HCT116 (cell line): ENCODE measurements around the gene ACAD9. TPM values are rescaled to one million over a fixed set of nuclear protein-coding genes. Genes with fewer than 3 reads are reported as not detected.
"Not testable (repeated sequence)": the region's sequence is repeated elsewhere in the genome, so short reads cannot be mapped to it uniquely, and the experiment has no call there.

ENCODE experiments used
- ATAC-seq: fragments of 200-7000 bp; cut with Tn5 transposase; 2 replicates; pipeline ENCODE4 v1.9.1; 2020; ENCODE audit warnings: mild to moderate bottlenecking, moderate library complexity
- BruUV-seq: library from RNA; stranded (reverse); fragments of 400-500 nt; replicated peaks from 2 replicates; lab custom pipeline; 2021; lab: Mats Ljungman, UMichigan
- CTCF ChIA-PET: fragments of 300-600 bp; sonication (Branson Sonifier 250); formaldehyde crosslinking; loops from one replicate; lab custom pipeline; 2021; ENCODE audit warnings: antibody characterized with exemption; lab: Charles Lee
- POLR2A ChIA-PET: fragments of 300-600, 350-600 bp; sonication (Branson Sonifier 250); formaldehyde crosslinking; loops from one replicate; lab custom pipeline; 2021; ENCODE audit warnings: antibody characterized with exemption; lab: Charles Lee
- RAD21 ChIA-PET, 2 experiments: fragments of 300-600 bp; sonication (Branson Sonifier 250); formaldehyde crosslinking; loops; one replicate each; lab custom pipeline; 2023; ENCODE audit warnings: low total read pairs in 2 of 2; ENCODE audit not compliant: uncharacterized antibody in 2 of 2, unreplicated experiment in 2 of 2, low non-redundant PET in 1 of 2; lab: Charles Lee
- DNase-seq: peaks from one replicate; pipeline ENCODE4 v3.0.0-alpha.2; 2010; ENCODE audit warnings: low read depth, low spot score
- H2AFZ ChIP-seq: fragments of 200-600 bp; shearing (Covaris generic), sonication (generic); 2 replicates; pipeline ENCODE4 v1.6.1; 2017; ENCODE audit warnings: low read depth, mixed run types, mixed read lengths, antibody characterized with exemption, low read length; ENCODE audit not compliant: poor library complexity, severe bottlenecking
- H3K27ac ChIP-seq: 2 replicates; pipeline ENCODE4 v1.5.1; 2012; ENCODE audit warnings: low read depth, low read length
- H3K27me3 ChIP-seq: fragments of 200-600 bp; sonication (generic); 2 replicates; pipeline ENCODE4 v1.6.1; 2016; ENCODE audit warnings: mixed run types, low read length, mixed read lengths; ENCODE audit not compliant: insufficient read depth
- H3K36me3 ChIP-seq, 2 experiments: fragments of 200-500 bp in 1 of 2; fragments of 200-600 bp in 1 of 2; sonication (Bioruptor generic) in 1 of 2; sonication (generic) in 1 of 2; 2 replicates each; pipeline versions ENCODE4 v1.5.1 to v1.6.1; 2014 to 2016; ENCODE audit warnings: low read length in 2 of 2, inconsistent platforms in 1 of 2, mixed read lengths in 1 of 2, mixed run types in 1 of 2; ENCODE audit not compliant: insufficient read depth in 2 of 2, control insufficient read depth in 1 of 2
- H3K4me1 ChIP-seq, 2 experiments: fragments of 200-600 bp in 1 of 2; sonication (generic) in 1 of 2; 2 replicates each; pipeline versions ENCODE4 v1.5.1 to v1.6.1; 2012 to 2017; ENCODE audit warnings: low read length in 2 of 2, inconsistent platforms in 1 of 2, mild to moderate bottlenecking in 1 of 2, mixed read lengths in 1 of 2, mixed run types in 1 of 2, moderate library complexity in 1 of 2; ENCODE audit not compliant: insufficient read depth in 2 of 2, control insufficient read depth in 1 of 2
- H3K4me2 ChIP-seq: fragments of 200-600 bp; sonication (generic); 2 replicates; pipeline ENCODE4 v1.6.1; 2017; ENCODE audit warnings: mixed run types, low read length, mixed read lengths
- H3K4me3 ChIP-seq, 2 experiments: fragments of 200-600 bp in 1 of 2; sonication (generic) in 1 of 2; replicated peaks in 1 of 2; 2 replicates each; pipeline ENCODE4 v1.5.1; 2011 to 2016; ENCODE audit warnings: low read length in 2 of 2, control low read depth in 1 of 2, low read depth in 1 of 2, mild to moderate bottlenecking in 1 of 2, mixed read lengths in 1 of 2, mixed run types in 1 of 2
- H3K79me2 ChIP-seq: fragments of 200-600 bp; sonication (generic); 2 replicates; pipeline ENCODE4 v1.6.1; 2017; ENCODE audit warnings: mild to moderate bottlenecking, mixed run types, low read length, moderate library complexity, mixed read lengths; ENCODE audit not compliant: insufficient read depth
- H3K9ac ChIP-seq: fragments of 200-600 bp; sonication (generic); 2 replicates; pipeline ENCODE4 v1.6.1; 2016; ENCODE audit warnings: low read length, mixed read lengths
- H3K9me2 ChIP-seq: fragments of 200-600 bp; sonication (generic), shearing (Covaris generic); 2 replicates; pipeline ENCODE4 v1.6.1; 2017; ENCODE audit warnings: mixed run types, mild to moderate bottlenecking, moderate library complexity; ENCODE audit not compliant: insufficient read depth
- H3K9me3 ChIP-seq, 2 experiments: fragments of 200-500 bp in 1 of 2; fragments of 200-600 bp in 1 of 2; sonication (Bioruptor generic) in 1 of 2; sonication (generic) in 1 of 2; 2 replicates each; pipeline ENCODE4 v1.6.1; 2014 to 2017; ENCODE audit warnings: low read length in 2 of 2, mixed read lengths in 2 of 2, inconsistent platforms in 1 of 2, low read depth in 1 of 2, mild to moderate bottlenecking in 1 of 2, mixed run types in 1 of 2, moderate library complexity in 1 of 2; ENCODE audit not compliant: control insufficient read depth in 1 of 2, insufficient read depth in 1 of 2
- H4K20me1 ChIP-seq: fragments of 200-600 bp; sonication (generic), shearing (Covaris generic); 2 replicates; pipeline ENCODE4 v1.6.1; 2017; ENCODE audit warnings: mixed run types, mild to moderate bottlenecking, moderate library complexity; ENCODE audit not compliant: insufficient read depth
- CBX3 ChIP-seq: IDR thresholded peaks from 2 replicates; pipeline ENCODE4 v1.6.1; 2012; ENCODE audit warnings: low read depth
- CEBPB ChIP-seq: IDR thresholded peaks from 2 replicates; pipeline ENCODE4 v1.6.1; 2012; ENCODE audit warnings: low read depth
- ELF1 ChIP-seq: IDR thresholded peaks from 2 replicates; pipeline ENCODE4 v1.6.1; 2012; ENCODE audit warnings: low read depth, borderline replicate concordance
- POLR2A ChIP-seq: IDR thresholded peaks from 2 replicates; pipeline ENCODE4 v1.7.0; 2011; ENCODE audit warnings: borderline replicate concordance; ENCODE audit not compliant: insufficient read depth, insufficient read length; ENCODE audit errors: extremely low read depth
- POLR2AphosphoS5 ChIP-seq: IDR thresholded peaks from 2 replicates; pipeline ENCODE4 v1.6.1; 2011; ENCODE audit warnings: mild to moderate bottlenecking, low read depth, low read length, moderate library complexity
- SIN3A ChIP-seq: IDR thresholded peaks from 2 replicates; pipeline ENCODE4 v1.6.1; 2012; ENCODE audit warnings: low read depth
- TCF7L2 ChIP-seq: IDR thresholded peaks from 2 replicates; pipeline ENCODE4 v1.7.0; 2011; ENCODE audit warnings: borderline replicate concordance, inconsistent platforms; ENCODE audit not compliant: insufficient read depth, insufficient read length; ENCODE audit errors: extremely low read depth
- ZFX ChIP-seq: fragments of 450-650 bp; IDR thresholded peaks from 2 replicates; pipeline ENCODE4 v1.6.1; 2017
- ZNF274 ChIP-seq: fragments of 200-500 bp; sonication (Bioruptor generic); IDR thresholded peaks from 2 replicates; pipeline ENCODE4 v1.6.1; 2014; ENCODE audit warnings: mild to moderate bottlenecking, low read depth, low read length, inconsistent platforms
- intact Hi-C: fragments of 100-400 bp; cut with micrococcal nuclease; formaldehyde crosslinking; loops from 2 replicates; pipeline ENCODE4 v1.10.0; 2022
- total RNA-seq: library from RNA; stranded (reverse); gene quantifications from one replicate; pipeline ENCODE4 v1.2.1, GENCODE V29; 2021; ENCODE audit not compliant: unreplicated experiment
- TF ChIP-seq, protein P1 (sequence below): IDR thresholded peaks from 2 replicates; pipeline ENCODE4 v1.6.1; 2012
- TF ChIP-seq, protein P2 (sequence below), 3 experiments: fragments of 200-600 bp in 1 of 3; sonication (generic) in 1 of 3; IDR thresholded peaks in 2 of 3; conservative IDR thresholded peaks in 1 of 3; 2 replicates each; pipeline ENCODE4 v1.5.1; 2012 to 2017; ENCODE audit warnings: low read depth in 2 of 3, low read length in 2 of 3, antibody characterized with exemption in 1 of 3, borderline replicate concordance in 1 of 3, control low read depth in 1 of 3, mild to moderate bottlenecking in 1 of 3, mixed read lengths in 1 of 3, mixed run types in 1 of 3, moderate library complexity in 1 of 3; ENCODE audit not compliant: insufficient read depth in 1 of 3
- TF ChIP-seq, protein P3 (sequence below): IDR thresholded peaks from 2 replicates; pipeline ENCODE4 v1.6.1; 2012; ENCODE audit warnings: low read depth
- TF ChIP-seq, protein P4 (sequence below): IDR thresholded peaks from 2 replicates; pipeline ENCODE4 v1.6.1; 2011; ENCODE audit warnings: mild to moderate bottlenecking, low read length, moderate library complexity; ENCODE audit not compliant: insufficient replicate concordance; ENCODE audit errors: extremely low read depth

ACAD9 gene
- total RNA-seq, 1 experiment from 2014 or later: 55.8 TPM

DNA sequence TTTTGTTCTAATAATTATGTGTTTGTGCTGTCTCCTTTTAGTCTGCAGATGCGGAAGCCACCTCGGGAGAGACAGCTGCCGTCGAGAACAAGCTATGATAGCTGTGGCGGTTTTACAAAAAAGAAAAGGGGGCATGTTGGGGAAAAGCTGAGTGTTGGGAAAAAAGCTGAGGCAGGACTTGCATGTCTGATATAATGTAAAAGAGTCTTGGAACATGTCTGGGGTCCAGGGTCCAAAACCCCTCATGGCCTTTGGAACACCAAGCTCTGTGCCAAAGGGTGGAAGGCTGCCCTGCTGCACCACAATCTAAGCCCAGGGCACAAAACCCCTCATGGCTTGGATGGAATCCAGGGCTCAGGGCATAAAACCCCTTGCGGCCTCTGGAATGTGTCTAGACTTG, 44.6 kb downstream of the ACAD9 start:
- H3K4me1 ChIP-seq, H3K9me2 ChIP-seq, H3K27ac ChIP-seq, H3K79me2 ChIP-seq, CTCF ChIA-PET, H3K4me3 ChIP-seq, H3K27me3 ChIP-seq, H3K4me2 ChIP-seq, ATAC-seq, H4K20me1 ChIP-seq, RAD21 ChIA-PET, H3K36me3 ChIP-seq, DNase-seq, POLR2A ChIA-PET, BruUV-seq, intact Hi-C loops, H2AFZ ChIP-seq, H3K9ac ChIP-seq: not testable (repeated sequence)
- H3K9me3 ChIP-seq: peaks cover 8 to 21% of the 10 kb centered on the region in 2 experiments; a peak in 2 of 4 replicates

DNA sequence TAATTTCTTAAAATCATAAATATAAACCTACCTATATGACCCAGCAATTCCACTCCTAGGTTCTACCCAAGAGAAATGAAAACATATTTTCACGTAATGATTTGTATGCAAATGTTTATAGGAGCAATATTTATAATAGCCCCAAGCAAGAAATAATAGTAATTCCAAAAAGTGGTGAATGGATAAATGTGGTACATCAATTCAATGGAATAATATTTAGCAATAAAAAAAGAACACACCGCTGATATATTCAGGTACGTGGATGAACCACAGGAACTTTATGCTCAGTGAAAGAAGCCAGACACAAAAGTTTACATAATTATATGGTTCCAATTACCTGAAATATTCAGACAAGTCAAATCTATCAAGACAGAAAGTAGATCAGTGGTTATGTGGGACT, 49.9 kb downstream of the ACAD9 start:
- H3K9ac ChIP-seq: no peak overlapping the region
- no peak for DNase-seq
- H3K27ac ChIP-seq: no peak overlapping the region
- ChIA-PET POLR2A (no interaction called here), RAD21 (no interaction called here), CTCF (no interaction called here)
- H3K4me1 ChIP-seq: no peaks in the 10 kb centered on the region
- H3K27me3 ChIP-seq: no peaks in the 10 kb centered on the region
- H3K36me3 ChIP-seq: no peaks in the 10 kb centered on the region
- H3K4me2 ChIP-seq: no peak overlapping the region
- no peak for ATAC-seq
- no peaks in the 10 kb centered on the region for H3K9me2 ChIP-seq
- no peak overlapping the region for H2AFZ ChIP-seq
- BruUV-seq: no TSS peak
- no peaks in the 10 kb centered on the region for H4K20me1 ChIP-seq
- H3K79me2 ChIP-seq: no peaks in the 10 kb centered on the region
- peaks cover 6 to 7% of the 10 kb centered on the region in 2 experiments; a peak in 2 of 4 replicates for H3K9me3 ChIP-seq
- intact Hi-C loops: no loop called here
- H3K4me3 ChIP-seq: no peak overlapping the region
- TF ChIP-seq ZNF274: no peak
- no peak for TF ChIP-seq ZFX
- TF ChIP-seq, protein P1, sequence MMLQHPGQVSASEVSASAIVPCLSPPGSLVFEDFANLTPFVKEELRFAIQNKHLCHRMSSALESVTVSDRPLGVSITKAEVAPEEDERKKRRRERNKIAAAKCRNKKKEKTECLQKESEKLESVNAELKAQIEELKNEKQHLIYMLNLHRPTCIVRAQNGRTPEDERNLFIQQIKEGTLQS: no peak
- TF ChIP-seq, protein P2, sequence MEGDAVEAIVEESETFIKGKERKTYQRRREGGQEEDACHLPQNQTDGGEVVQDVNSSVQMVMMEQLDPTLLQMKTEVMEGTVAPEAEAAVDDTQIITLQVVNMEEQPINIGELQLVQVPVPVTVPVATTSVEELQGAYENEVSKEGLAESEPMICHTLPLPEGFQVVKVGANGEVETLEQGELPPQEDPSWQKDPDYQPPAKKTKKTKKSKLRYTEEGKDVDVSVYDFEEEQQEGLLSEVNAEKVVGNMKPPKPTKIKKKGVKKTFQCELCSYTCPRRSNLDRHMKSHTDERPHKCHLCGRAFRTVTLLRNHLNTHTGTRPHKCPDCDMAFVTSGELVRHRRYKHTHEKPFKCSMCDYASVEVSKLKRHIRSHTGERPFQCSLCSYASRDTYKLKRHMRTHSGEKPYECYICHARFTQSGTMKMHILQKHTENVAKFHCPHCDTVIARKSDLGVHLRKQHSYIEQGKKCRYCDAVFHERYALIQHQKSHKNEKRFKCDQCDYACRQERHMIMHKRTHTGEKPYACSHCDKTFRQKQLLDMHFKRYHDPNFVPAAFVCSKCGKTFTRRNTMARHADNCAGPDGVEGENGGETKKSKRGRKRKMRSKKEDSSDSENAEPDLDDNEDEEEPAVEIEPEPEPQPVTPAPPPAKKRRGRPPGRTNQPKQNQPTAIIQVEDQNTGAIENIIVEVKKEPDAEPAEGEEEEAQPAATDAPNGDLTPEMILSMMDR (IDR thresholded peaks at IDR 0.05 in 2 of 3, conservative IDR thresholded peaks at IDR 0.05 in 1 of 3; ENCODE audit: borderline replicate concordance in 1 of 3, insufficient read depth in 1 of 3, low read depth in 2 of 3, low read length in 2 of 3): no peak
- no peak for TF ChIP-seq ELF1
- TF ChIP-seq, protein P3, sequence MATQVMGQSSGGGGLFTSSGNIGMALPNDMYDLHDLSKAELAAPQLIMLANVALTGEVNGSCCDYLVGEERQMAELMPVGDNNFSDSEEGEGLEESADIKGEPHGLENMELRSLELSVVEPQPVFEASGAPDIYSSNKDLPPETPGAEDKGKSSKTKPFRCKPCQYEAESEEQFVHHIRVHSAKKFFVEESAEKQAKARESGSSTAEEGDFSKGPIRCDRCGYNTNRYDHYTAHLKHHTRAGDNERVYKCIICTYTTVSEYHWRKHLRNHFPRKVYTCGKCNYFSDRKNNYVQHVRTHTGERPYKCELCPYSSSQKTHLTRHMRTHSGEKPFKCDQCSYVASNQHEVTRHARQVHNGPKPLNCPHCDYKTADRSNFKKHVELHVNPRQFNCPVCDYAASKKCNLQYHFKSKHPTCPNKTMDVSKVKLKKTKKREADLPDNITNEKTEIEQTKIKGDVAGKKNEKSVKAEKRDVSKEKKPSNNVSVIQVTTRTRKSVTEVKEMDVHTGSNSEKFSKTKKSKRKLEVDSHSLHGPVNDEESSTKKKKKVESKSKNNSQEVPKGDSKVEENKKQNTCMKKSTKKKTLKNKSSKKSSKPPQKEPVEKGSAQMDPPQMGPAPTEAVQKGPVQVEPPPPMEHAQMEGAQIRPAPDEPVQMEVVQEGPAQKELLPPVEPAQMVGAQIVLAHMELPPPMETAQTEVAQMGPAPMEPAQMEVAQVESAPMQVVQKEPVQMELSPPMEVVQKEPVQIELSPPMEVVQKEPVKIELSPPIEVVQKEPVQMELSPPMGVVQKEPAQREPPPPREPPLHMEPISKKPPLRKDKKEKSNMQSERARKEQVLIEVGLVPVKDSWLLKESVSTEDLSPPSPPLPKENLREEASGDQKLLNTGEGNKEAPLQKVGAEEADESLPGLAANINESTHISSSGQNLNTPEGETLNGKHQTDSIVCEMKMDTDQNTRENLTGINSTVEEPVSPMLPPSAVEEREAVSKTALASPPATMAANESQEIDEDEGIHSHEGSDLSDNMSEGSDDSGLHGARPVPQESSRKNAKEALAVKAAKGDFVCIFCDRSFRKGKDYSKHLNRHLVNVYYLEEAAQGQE: no peak
- no peak for TF ChIP-seq CBX3
- TF ChIP-seq SIN3A: no peak
- TF ChIP-seq CEBPB: no peak
- TF ChIP-seq TCF7L2: no peak
- TF ChIP-seq POLR2A: no peak
- TF ChIP-seq, protein P4, sequence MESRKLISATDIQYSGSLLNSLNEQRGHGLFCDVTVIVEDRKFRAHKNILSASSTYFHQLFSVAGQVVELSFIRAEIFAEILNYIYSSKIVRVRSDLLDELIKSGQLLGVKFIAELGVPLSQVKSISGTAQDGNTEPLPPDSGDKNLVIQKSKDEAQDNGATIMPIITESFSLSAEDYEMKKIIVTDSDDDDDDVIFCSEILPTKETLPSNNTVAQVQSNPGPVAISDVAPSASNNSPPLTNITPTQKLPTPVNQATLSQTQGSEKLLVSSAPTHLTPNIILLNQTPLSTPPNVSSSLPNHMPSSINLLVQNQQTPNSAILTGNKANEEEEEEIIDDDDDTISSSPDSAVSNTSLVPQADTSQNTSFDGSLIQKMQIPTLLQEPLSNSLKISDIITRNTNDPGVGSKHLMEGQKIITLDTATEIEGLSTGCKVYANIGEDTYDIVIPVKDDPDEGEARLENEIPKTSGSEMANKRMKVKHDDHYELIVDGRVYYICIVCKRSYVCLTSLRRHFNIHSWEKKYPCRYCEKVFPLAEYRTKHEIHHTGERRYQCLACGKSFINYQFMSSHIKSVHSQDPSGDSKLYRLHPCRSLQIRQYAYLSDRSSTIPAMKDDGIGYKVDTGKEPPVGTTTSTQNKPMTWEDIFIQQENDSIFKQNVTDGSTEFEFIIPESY: no peak
- no peak for TF ChIP-seq POLR2AphosphoS5
